B cell (primary cell): ENCODE measurements around the gene MYOM1. TPM values are rescaled to one million over a fixed set of nuclear protein-coding genes. Genes with fewer than 3 reads are reported as not detected.

Experiments
- ATAC-seq: fragments of 200-7000 bp; cut with Tn5 transposase; one replicate; pipeline ENCODE4 v1.10.0; 2021; ENCODE audit warnings: low read depth, mild to moderate bottlenecking, moderate number of reproducible peaks, moderate library complexity
- CTCF ChIA-PET: fragments of 350-600 bp; sonication (Branson Sonifier 250); formaldehyde crosslinking; loops from one replicate; lab custom pipeline; 2021; ENCODE audit warnings: antibody characterized with exemption, inconsistent platforms; lab: Charles Lee
- POLR2A ChIA-PET: fragments of 350-600 bp; sonication (Branson Sonifier 250); formaldehyde crosslinking; loops from one replicate; lab custom pipeline; 2021; ENCODE audit warnings: antibody characterized with exemption; lab: Charles Lee
- DNase-seq: peaks from one replicate; pipeline ENCODE4 v3.0.0; 2013
- H2AFZ ChIP-seq: 2 replicates; pipeline ENCODE4 v1.6.1; 2012; ENCODE audit warnings: mild to moderate bottlenecking, low read depth, low read length; ENCODE audit not compliant: insufficient read depth, poor library complexity, severe bottlenecking
- H3K27ac ChIP-seq, 2 donors: 1 replicate in 1 of 2; 2 replicates in 1 of 2; pipeline ENCODE4 v1.5.1; 2012 to 2013; ENCODE audit warnings: low read length in 2 of 2, mild to moderate bottlenecking in 2 of 2, moderate library complexity in 1 of 2
- H3K27me3 ChIP-seq, 4 experiments: fragments of 200-600 bp in 1 of 4; sonication (generic) in 1 of 4; replicated peaks in 1 of 4; 1 replicate in 2 of 4; 2 replicates in 2 of 4; pipeline versions ENCODE4 v1.6.1 to v1.7.0; 2013 to 2016; ENCODE audit warnings: low read length in 3 of 4, mild to moderate bottlenecking in 2 of 4, mixed read lengths in 1 of 4, moderate library complexity in 1 of 4; ENCODE audit not compliant: insufficient read depth in 4 of 4, control insufficient read depth in 3 of 4; ENCODE audit errors: control extremely low read depth in 1 of 4
- H3K36me3 ChIP-seq, 2 experiments: replicated peaks in 1 of 2; 1 replicate in 1 of 2; 2 replicates in 1 of 2; pipeline versions ENCODE4 v1.6.1 to v1.7.1; 2013; ENCODE audit warnings: low read length in 1 of 2; ENCODE audit not compliant: insufficient read depth in 2 of 2, control insufficient read depth in 1 of 2; ENCODE audit errors: control extremely low read depth in 1 of 2, extremely low read depth in 1 of 2
- H3K4me1 ChIP-seq, 2 donors: fragments of 200-600 bp in 1 of 2; sonication (generic) in 1 of 2; 1 replicate in 1 of 2; 2 replicates in 1 of 2; pipeline versions ENCODE4 v1.5.1 to v1.6.1; 2013 to 2017; ENCODE audit warnings: low read length in 2 of 2; ENCODE audit not compliant: control insufficient read depth in 2 of 2, insufficient read depth in 2 of 2
- H3K4me2 ChIP-seq: replicated peaks from 2 replicates; pipeline ENCODE3; 2012; ENCODE audit warnings: mild to moderate bottlenecking, low read depth, low read length; ENCODE audit not compliant: poor library complexity, severe bottlenecking
- H3K4me3 ChIP-seq, 5 experiments: fragments of 200-600 bp in 1 of 5; sonication (generic) in 1 of 5; 1 replicate in 3 of 5; 2 replicates in 2 of 5; pipeline versions ENCODE4 v1.5.1 to v1.7.0; 2011 to 2016; ENCODE audit warnings: low read length in 4 of 5, mild to moderate bottlenecking in 4 of 5, low read depth in 2 of 5, control low read depth in 1 of 5, moderate library complexity in 1 of 5; ENCODE audit not compliant: insufficient read depth in 1 of 5; ENCODE audit errors: control extremely low read depth in 1 of 5, extremely low read depth in 1 of 5
- H3K79me2 ChIP-seq: fragments of 200-600 bp; sonication (generic); one replicate; pipeline ENCODE4 v1.6.0; 2016; ENCODE audit warnings: low read length; ENCODE audit not compliant: control insufficient read depth, insufficient read depth
- H3K9ac ChIP-seq: fragments of 200-600 bp; sonication (generic); 2 replicates; pipeline ENCODE4 v1.6.1; 2017; ENCODE audit warnings: mild to moderate bottlenecking, low read length, moderate library complexity
- H3K9me3 ChIP-seq, 3 donors: one replicate each; pipeline versions ENCODE4 v1.6.1 to v1.7.1; 2013; ENCODE audit warnings: low read length in 2 of 3; ENCODE audit not compliant: control insufficient read depth in 2 of 3, insufficient read depth in 1 of 3; ENCODE audit errors: control extremely low read depth in 1 of 3
- H4K20me1 ChIP-seq: 2 replicates; pipeline ENCODE4 v1.6.0; 2012; ENCODE audit warnings: mild to moderate bottlenecking, low read length; ENCODE audit not compliant: insufficient read depth, control insufficient read depth, poor library complexity, severe bottlenecking
- H3K27ac Mint-ChIP-seq: one replicate; pipeline ENCODE4 v1.8.0; 2021; ENCODE audit warnings: mixed read lengths
- H3K27me3 Mint-ChIP-seq: one replicate; pipeline ENCODE4 v1.8.0; 2021; ENCODE audit warnings: mixed read lengths
- H3K4me1 Mint-ChIP-seq: one replicate; pipeline ENCODE4 v1.8.0; 2021; ENCODE audit warnings: mixed read lengths
- H3K4me3 Mint-ChIP-seq: one replicate; pipeline ENCODE4 v1.8.0; 2021; ENCODE audit warnings: mixed read lengths
- H3K9me3 Mint-ChIP-seq: one replicate; pipeline ENCODE4 v1.8.0; 2022; ENCODE audit warnings: mixed read lengths; ENCODE audit not compliant: insufficient read depth
- EZH2 ChIP-seq: IDR thresholded peaks from 2 replicates; pipeline ENCODE4 v1.6.1; 2012; ENCODE audit warnings: borderline replicate concordance, low read depth, mild to moderate bottlenecking, moderate library complexity, low read length; ENCODE audit not compliant: insufficient read depth, poor library complexity, severe bottlenecking
- WGBS: methylation state at CpG from one replicate; pipeline ENCODE4 v1.1.5; 2013; ENCODE audit warnings: missing lambda C conversion rate; ENCODE audit not compliant: insufficient coverage; 5-methylcytosine and 5-hydroxymethylcytosine counted together
- intact Hi-C: fragments of 100-400 bp; cut with micrococcal nuclease; formaldehyde crosslinking; loops from one replicate; pipeline ENCODE4 v1.10.0; 2022
- polyA plus RNA-seq: library from polyadenylated mRNA; depleted of rRNA; stranded (reverse); fragments of >200 nt; gene quantifications from 2 replicates; pipeline ENCODE4 v1.2.3, GENCODE V29; 2012
- total RNA-seq, 2 donors: library from RNA; stranded (reverse); fragments of 120-200 nt in 1 of 2; gene quantifications; 1 replicate in 1 of 2; 2 replicates in 1 of 2; pipeline versions ENCODE4 v1.2.3 to v1.2.4, GENCODE V29; 2013 to 2022
- TF ChIP-seq, protein P1 (sequence below): fragments of 200-600 bp; IDR thresholded peaks from one replicate; pipeline ENCODE4 v1.8.0; 2022; ENCODE audit warnings: antibody characterized with exemption, mild to moderate bottlenecking

MYOM1 gene
- total and polyA plus RNA-seq, 2 donors (not counting 1 experiment from before 2014, with no cell fraction given), result 1.5 to 12.8 TPM

DNA sequence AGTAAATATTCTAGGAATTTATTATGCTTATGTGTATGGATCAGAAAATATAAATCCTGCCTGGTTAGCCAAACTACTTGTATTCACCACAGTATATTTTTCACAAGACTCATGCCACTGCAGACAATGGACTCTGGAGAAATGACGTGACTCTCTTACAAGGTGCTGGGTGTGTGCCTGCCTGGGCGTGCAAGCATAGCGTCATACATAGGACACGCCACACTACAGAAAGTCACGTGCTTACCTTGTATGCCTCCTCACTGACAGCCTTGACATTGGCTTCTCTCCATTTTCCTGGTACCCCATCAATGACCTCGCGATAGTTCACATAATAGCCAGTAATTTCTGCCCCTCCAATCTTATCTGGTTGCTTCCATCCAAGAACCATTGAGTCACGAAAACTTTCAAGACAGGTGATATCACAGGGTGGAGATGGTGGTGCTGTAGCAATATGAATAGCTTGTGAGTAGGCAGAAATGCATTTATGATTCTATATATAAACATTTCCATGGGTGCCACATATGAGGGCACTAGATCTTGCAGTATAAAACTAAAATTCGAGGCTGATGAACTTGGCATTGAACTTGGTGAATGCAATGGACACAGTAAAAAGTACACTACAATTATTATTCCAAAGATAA, 93.2 kb downstream of the MYOM1 start:
- ATAC-seq (no peak), DNase-seq (no peak)
- H2AFZ ChIP-seq, result no peak overlapping the region
- ChIA-PET CTCF (interaction anchor here (1.3 to 8.8 kb wide), 4 partner anchors 53 to 193 kb away, joined by 3 to 70 read pairs (median 48); partner anchors contain the start of gene MYL12A), POLR2A (no interaction called here)
- 91% methylated on average over 5 of the region's 9 CpGs for WGBS
- H3K36me3 ChIP-seq, result peaks cover 0 to 3% of the 10 kb centered on the region in 2 experiments
- H3K9me3 Mint-ChIP-seq, result peaks cover 1% of the 10 kb centered on the region
- H3K4me3 ChIP-seq, result no peak overlapping the region
- no peak overlapping the region for H3K4me2 ChIP-seq
- no peak overlapping the region for H3K27ac ChIP-seq
- no peaks in the 10 kb centered on the region for H3K27me3 Mint-ChIP-seq
- no peak overlapping the region for H3K9ac ChIP-seq
- intact Hi-C loops, result no loop called here
- H3K9me3 ChIP-seq, result no peaks in the 10 kb centered on the region
- no peaks in the 10 kb centered on the region for H3K79me2 ChIP-seq
- no peak for TF ChIP-seq EZH2
- TF ChIP-seq, protein P1, sequence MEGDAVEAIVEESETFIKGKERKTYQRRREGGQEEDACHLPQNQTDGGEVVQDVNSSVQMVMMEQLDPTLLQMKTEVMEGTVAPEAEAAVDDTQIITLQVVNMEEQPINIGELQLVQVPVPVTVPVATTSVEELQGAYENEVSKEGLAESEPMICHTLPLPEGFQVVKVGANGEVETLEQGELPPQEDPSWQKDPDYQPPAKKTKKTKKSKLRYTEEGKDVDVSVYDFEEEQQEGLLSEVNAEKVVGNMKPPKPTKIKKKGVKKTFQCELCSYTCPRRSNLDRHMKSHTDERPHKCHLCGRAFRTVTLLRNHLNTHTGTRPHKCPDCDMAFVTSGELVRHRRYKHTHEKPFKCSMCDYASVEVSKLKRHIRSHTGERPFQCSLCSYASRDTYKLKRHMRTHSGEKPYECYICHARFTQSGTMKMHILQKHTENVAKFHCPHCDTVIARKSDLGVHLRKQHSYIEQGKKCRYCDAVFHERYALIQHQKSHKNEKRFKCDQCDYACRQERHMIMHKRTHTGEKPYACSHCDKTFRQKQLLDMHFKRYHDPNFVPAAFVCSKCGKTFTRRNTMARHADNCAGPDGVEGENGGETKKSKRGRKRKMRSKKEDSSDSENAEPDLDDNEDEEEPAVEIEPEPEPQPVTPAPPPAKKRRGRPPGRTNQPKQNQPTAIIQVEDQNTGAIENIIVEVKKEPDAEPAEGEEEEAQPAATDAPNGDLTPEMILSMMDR, result no peak
- peaks cover 6% of the 10 kb centered on the region for H3K4me1 Mint-ChIP-seq
- H3K4me3 Mint-ChIP-seq, result no peak overlapping the region
- H3K27ac Mint-ChIP-seq, result no peak overlapping the region
- no peaks in the 10 kb centered on the region for H3K27me3 ChIP-seq
- peaks cover 0 to 4% of the 10 kb centered on the region in 2 donors for H3K4me1 ChIP-seq
- no peaks in the 10 kb centered on the region for H4K20me1 ChIP-seq

DNA sequence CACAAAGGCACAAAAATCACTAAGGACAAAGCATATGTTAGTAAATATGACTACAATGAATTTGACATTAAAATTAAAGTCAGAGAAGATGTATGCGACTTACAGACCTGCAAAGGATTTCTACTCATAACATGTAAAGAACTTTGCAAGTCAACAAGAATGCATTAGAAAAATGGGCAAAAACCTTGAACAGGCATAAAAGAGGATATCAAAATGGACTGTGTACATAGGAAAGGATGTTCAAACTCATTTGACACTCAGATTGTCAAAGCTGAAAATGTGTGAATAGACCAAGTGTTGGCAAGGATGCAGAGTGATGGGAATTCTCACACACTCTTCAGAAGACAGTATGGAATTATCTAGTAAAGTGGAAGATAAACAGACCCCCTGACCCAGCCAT, 94.9 kb downstream of the MYOM1 start:
- DNase-seq (no peak), ATAC-seq (no peak)
- no peak overlapping the region for H3K4me3 ChIP-seq
- H3K79me2 ChIP-seq, result no peaks in the 10 kb centered on the region
- Mint-ChIP-seq H3K27ac (no peak overlapping the region), H3K4me1 (peaks cover 6% of the 10 kb centered on the region), H3K9me3 (peaks cover 1% of the 10 kb centered on the region), H3K27me3 (no peaks in the 10 kb centered on the region), H3K4me3 (no peak overlapping the region)
- ChIA-PET POLR2A (interaction anchor here (0.7 kb wide), 1 partner anchor 66 kb away, joined by 7 read pairs; no protein-coding TSS in a partner anchor), CTCF (interaction anchor here (1.6 kb wide), 1 partner anchor 121 kb away, joined by 6 read pairs; no protein-coding TSS in a partner anchor)
- peaks cover 0 to 3% (median 0%) of the 10 kb centered on the region in 4 experiments for H3K27me3 ChIP-seq
- no peak overlapping the region for H2AFZ ChIP-seq
- H3K4me1 ChIP-seq, result peaks cover 0 to 4% of the 10 kb centered on the region in 2 donors
- no peaks in the 10 kb centered on the region for H4K20me1 ChIP-seq
- no peak overlapping the region for H3K4me2 ChIP-seq
- no CpG with 5 or more reads among the region's 1 CpG for WGBS
- intact Hi-C loops, result no loop called here
- H3K9me3 ChIP-seq, result no peaks in the 10 kb centered on the region
- no peak overlapping the region for H3K27ac ChIP-seq
- H3K36me3 ChIP-seq, result peaks cover 0 to 3% of the 10 kb centered on the region in 2 experiments
- H3K9ac ChIP-seq, result no peak overlapping the region
- TF ChIP-seq, protein P1, result no peak
- TF ChIP-seq EZH2, result no peak
